Subcutaneous adipose tissue (tissue), 4 donors: ENCODE measurements around the gene PAX8. TPM values are rescaled to one million over a fixed set of nuclear protein-coding genes. Genes with fewer than 3 reads are reported as not detected.

Source experiments
- CTCF ChIP-seq: fragments of 450-650 bp; IDR thresholded peaks from one replicate; pipeline ENCODE4 v1.5.1; 2016; ENCODE audit warnings: low read depth, mild to moderate bottlenecking, control low read depth, antibody characterized with exemption, moderate library complexity
- total RNA-seq, 4 donors: library from RNA; depleted of rRNA; stranded (reverse); fragments of >200 nt; gene quantifications; one replicate each; pipeline ENCODE4 v1.1.0, GENCODE V29; 2016

Gene PAX8
- total RNA-seq, 4 donors from 2014 or later: 2.8 to 10.7 (median 5.8) TPM

- TF ChIP-seq CTCF: no peak
Observed at GRCh38 chr2:113212245-113213060, 66.3 kb downstream of the PAX8 start.

DNA sequence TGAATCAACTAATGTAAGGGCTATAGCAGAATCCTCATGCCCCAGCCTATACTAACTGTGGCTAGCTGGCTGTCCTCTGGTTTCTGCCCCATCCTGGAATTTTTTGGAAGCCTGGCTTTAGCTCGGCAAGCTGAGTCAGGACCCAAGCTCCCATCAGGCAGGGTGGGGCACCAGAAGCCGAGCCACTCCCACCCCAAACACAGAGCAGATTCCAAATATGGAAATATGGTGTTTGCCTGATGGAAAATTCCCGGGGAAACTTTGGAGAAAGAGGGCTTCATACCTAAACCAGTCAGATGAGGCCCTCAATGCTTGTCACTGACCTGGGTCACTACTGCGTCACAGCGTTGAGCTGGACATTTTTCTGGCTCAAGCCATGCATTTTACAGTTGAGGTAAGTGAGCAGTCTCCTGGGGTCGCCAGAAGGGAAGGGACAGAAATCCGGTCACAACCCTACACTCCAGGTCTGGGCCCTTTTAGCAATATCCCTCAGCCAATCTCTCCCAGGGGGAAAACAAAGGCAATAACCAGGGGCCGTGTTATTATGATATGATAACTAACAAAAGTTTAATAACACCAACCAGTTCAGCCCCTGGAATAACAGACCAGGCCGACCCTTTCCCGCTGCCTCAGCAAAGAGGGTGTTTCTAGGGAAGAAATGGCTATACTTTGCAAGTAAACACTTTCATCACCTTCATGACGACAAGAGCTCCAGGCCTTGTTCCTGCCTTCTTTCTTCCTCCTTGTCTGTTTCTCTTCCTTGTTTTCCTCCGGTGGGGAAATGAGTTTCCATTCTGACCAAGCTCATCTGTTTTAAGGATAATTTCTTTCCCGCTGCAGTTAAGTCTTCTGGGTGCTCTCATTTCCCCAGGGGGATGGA lies 67.3 kb downstream of the PAX8 start:
- no peak for TF ChIP-seq CTCF

DNA sequence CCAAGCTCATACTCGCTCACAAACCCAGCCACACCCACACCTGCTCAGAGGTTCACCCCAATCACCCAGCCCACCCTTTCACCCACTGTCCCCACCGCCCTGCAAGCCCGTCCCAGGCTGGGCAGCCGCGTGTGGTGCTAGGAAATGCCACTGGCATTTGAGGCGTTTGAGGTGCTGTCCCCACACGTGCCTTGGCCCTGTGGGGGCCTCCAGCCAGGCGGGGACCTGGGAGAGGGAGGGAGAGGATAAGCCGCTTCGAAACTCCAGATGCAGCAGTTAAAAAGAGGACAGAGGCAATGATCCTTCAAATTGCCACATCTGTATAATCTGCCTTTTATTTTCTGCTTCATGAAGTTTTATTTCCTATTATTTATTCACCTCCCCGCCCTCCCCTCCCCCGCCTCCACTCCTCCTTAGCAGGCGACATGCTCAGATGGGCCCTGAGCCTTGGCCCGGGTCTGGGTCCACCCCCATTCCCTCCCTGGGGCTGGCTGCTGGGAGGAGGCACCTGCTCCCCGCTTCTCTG lies 69.0 kb downstream of the PAX8 start:
- TF ChIP-seq CTCF: no peak

DNA sequence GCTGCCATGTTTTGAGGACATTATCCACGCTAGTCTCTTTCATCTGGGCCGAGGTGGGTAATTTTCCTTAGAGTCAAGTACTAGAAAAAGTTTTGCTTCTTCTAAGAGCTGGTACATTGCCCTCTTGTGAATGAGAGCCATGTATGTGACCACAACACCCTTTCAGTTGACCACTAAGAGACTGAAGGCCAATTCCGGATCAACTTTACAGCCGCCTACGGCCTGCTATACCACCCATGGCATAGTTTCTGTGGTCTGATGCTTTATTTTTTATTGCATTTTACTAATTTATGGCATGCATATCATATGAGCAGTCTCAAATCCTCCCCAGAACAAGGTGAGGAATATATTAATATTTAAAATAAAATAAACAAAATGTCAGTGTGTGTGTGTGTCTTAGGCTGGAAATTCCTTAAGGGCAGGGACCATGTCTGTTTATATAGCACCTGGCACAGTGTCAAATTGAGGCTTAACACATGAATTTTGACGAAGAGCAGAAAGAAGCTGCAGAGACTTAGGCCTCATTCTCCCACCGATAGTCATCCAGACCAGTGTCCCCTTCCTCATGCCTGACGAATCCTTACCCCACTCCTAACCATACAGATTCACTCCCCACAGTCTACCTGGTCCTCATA lies 69.6 kb downstream of the PAX8 start:
- TF ChIP-seq CTCF: no peak

DNA sequence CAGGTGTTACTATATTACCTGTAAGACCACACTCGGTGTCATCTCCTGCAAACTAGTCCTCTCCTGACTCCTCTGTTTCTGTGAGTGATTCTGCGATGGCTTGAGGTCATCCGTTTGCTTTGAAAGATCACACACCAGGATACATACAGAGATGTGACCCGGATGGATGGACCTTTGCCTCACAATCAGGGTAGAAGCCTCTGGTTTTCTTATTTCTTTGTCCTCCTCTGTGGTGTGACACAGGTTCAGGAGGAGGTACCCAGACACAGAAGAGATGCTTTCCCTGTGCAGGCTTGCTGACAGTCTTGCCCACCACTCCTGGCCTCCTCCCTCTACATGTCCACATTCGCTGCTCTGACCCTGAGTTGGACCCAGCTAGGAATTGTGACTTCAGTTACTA lies 70.3 kb downstream of the PAX8 start:
- no peak for TF ChIP-seq CTCF

- TF ChIP-seq CTCF: no peak
Observed at GRCh38 chr2:113207021-113207420, 71.7 kb downstream of the PAX8 start.
